HG03045 (cell line): ENCODE results near the gene NANOS3.
"Not testable (repeated sequence)": the region's sequence is repeated elsewhere in the genome, so short reads cannot be mapped to it uniquely, and the experiment has no call there.

Experiments
- ATAC-seq: cut with Tn5 transposase; IDR thresholded peaks from one replicate; pipeline ENCODE4 v1.9.1; 2021; ENCODE audit warnings: mild to moderate bottlenecking, moderate library complexity; ENCODE audit not compliant: unreplicated experiment

NANOS3 gene

DNA sequence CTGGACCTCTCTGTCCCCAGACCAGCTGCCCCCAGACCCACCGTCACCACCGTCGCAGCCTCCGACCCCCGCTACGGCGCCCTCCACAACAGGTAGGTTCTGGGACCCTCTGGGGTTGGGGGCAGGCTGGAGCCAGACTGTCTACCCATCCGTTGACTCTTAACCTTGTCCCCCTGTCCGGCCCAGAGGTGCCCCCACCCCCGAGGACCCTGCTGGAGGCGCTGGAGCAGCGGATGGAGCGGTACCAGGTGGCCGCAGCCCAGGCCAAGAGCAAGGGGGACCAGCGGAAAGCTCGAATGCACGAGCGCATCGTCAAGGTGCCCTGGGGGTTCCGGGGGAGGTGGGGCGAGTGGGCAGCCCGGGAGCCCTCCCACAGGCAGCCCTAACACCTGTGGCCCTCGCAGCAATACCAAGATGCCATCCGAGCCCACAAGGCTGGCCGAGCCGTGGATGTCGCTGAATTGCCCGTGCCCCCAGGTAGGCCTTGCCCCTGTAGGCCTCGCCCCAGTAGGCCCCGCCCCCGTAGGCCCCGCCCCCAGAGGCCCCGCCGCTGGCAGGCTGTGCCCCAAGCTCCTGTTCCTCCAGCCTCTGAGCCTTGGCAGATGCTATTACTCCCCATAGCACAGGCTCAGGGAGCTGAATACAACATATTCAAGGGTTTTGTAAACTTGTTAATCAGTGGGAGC lies 41.9 kb downstream of the NANOS3 start:
- ATAC-seq = no peak

DNA sequence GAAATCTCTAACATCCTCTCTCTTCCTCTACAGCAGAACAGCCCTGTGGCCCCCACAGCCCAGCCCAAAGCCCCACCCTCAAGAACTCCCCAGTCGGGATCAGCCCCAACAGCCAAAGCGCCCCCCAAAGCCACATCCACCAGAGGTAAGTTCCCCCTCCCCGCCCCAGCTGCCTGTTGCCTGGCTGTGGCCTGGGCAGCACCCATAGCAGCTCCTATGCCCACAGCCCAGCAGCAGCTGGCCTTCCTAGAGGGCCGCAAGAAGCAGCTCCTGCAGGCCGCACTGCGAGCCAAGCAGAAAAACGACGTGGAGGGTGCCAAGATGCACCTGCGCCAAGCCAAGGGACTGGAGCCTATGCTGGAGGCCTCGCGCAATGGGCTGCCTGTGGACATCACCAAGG lies 43.6 kb downstream of the NANOS3 start:
- no peak for ATAC-seq

DNA sequence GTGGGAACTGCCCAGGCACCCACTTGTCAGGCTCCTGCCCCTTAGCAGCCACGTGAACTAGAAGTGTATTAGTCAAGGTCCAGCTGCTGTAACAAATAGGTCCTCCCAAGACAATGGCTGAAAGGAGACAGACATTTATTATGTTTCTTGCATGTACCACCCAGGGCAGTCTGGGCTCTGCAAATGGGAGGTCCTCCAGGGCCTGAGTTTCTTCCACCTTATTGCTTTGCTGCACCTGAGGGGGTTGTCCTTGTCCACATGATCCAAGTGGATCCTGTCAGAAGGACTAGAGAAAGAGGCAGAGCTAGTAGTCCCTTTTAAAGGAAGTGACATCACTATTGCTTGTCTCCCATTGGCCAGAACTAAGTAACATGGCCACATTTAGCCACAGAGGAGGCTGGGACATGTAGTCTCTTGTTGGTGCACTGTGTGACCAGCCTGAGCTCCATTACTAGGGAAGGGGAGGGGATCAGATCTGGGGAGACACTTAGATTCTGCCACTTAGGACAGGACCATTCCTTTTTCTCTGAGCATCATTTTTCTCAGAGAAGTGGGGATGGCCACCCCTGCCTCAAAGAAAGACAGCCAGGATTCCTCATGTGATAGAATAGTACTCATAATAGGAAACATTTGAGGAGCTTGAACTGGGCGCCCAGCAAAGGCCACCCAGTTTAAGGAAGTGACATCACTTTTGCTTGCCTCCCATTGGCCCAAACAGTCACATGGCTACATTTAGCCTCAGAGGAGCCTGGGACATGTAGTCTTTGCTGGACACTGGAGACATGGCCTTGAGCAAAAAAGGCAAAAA lies 44.2 kb downstream of the NANOS3 start:
- no peak for ATAC-seq

DNA sequence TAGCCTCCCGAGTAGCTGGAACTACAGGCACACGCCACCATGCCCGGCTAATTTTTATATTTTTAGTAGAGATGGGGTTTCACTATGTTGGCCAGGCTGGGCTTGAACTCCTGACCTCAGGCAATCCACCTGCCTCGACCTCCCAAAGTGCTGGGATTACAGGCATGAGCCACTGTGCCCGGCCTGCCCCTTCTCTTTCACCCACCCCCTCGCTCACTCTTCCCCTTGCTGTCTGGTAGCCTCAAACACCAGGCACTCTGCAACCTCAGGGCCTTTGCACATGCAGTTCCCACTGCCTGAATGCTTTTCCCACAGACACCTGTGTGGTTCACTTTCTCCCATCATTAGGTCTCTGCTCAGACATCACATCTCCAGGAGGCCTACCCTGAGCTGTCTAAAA lies 45.2 kb downstream of the NANOS3 start:
- ATAC-seq = not testable (repeated sequence)

DNA sequence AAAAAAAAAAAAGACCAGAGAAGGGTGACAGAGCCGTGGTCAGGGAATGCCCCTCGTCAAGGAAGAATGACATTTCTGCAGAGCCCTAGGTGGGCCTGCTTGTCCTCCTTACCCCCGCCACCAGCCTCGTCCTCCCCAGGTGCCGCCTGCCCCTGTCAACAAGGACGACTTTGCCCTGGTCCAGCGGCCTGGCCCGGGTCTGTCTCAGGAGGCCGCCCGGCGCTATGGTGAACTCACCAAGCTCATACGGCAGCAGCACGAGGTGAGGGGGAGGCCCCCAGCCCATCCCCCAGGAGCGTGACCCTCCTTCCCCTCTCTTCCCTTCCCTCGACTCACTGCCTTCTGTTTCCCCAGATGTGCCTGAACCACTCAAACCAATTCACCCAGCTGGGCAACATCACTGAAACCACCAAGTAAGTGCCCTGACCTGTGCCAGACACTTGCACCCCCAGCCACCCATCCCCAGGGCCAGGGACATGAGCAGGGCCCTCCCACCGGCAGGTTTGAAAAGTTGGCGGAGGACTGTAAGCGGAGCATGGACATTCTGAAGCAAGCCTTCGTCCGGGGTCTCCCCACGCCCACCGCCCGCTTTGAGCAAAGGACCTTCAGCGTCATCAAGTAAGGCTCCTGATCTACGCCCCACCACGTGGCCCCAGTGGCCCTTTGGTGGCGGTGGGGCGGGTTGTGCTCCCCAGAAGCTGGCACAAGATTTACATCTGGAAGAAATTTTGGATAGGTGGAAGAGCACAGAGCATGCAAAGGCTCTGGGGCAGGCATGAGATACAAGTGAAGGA lies 46.5 kb downstream of the NANOS3 start:
- ATAC-seq = no peak

DNA sequence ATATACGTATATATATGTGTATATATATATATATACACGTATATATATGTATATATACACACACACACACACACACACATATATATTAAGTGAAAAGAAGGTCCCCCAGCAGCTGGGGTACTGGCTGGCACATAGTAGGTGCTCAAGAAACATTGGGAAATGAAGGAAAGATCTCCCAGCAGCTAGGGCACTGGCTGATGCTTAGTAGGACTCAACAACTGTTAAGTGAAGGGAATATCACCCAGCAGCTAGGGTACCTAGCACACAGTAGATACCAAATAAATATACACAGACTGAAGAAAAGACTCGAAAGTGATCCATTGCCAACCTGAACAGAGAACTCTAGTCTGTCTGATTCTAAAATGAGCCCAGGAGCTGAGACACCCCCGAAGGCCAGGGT lies 49.1 kb downstream of the NANOS3 start:
- ATAC-seq = no peak

DNA sequence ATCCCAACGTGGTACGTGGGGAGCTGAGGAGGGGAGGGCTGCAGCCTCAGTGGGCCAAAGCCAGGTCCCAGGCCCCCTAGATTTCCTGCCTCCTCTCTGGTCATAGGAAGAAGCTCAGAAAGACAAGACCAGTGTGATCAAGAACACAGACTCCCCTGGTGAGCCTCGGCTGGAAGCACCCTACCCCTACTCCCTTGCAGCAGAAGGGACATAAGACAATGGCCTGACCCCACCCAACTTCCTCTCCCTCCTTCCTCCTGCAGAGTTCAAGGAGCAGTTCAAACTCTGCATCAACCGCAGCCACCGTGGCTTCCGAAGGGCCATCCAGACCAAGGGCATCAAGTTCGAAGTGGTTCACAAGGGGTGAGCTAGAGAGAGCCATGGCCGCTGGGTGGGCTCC lies 49.8 kb downstream of the NANOS3 start:
- no peak for ATAC-seq

DNA sequence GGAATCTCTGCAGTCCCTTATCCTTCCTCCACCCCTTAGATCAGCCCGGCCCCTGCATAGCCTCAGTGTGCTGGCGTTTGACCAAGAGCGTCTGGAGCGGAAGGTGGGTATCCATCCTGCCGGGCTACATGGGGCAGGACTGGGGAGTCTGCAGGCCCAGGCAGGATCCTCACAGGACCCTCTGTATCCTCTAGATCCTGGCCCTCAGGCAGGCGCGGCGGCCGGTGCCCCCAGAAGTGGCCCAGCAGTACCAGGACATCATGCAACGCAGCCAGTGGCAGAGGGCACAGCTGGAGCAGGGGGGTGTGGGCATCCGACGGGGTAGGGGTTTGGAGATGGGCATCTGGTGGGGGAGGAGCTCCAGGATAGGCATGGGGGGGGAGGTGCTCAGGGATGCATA lies 52.4 kb downstream of the NANOS3 start:
- ATAC-seq = no peak

DNA sequence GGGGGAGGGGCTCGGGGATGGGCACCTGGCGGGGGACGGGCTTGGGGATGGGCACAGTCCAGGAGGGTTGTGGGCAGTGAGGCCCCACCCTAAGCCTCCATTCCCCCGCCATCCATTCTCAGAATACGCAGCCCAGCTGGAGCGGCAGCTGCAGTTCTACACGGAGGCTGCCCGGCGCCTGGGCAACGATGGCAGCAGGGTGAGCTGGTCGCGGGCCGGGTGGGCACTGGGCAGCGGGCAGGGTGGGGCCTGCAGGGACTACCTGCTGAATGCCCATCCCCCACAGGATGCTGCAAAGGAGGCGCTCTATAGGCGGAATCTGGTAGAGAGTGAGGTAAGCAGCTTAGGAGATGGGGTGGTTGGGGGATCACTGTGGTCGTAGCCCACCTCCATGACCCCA lies 53.0 kb downstream of the NANOS3 start:
- ATAC-seq = no peak
